ENCODE measurements around the gene ZNF423. TPM values are rescaled to one million over a fixed set of nuclear protein-coding genes. Genes with fewer than 3 reads are reported as not detected.

ZNF423 gene
- polyA plus RNA-seq, 1 of the 3 experiments (the other 2 are of a cell fraction), result 1.2 TPM

DNA sequence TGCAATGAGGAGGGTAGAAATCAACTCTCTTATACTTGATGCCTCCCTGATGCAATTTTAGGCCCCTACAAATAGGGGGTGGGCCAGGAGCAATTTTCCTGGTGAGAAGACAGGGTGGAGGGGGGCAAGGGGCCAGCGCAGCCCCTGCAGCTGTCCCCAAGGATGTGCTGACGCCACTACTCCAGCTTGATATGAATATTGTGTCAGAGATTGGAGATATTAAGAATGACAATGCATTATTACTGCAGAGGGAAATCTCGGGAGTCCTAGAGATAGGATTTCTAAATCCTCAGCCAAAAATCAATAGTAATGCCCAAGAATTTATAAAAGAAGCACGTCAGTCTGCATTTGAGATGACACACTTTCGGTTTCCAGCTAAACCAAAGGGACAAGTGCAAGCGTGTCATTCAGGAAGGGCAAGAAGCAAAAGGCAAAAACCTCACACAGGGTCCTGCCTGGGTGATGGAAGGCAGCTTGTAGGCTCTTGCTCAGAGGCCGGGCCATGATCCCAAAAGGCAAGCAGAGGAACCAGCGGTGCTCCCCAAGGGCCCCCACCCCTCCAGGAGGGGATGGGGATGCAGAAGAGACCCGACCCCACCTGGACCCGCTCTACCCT lies 303.5 kb downstream of the ZNF423 start:
- H3K27ac ChIP-seq (ENCODE audit: low read depth in 2 of 2, low read length in 1 of 2), result no peak overlapping the region
- H3K36me3 ChIP-seq (replicated peaks in 1 of 2; ENCODE audit: control insufficient read depth in 1 of 2, insufficient read depth in 2 of 2, low read length in 1 of 2), result no peaks in the 10 kb centered on the region
- DNase-seq, result no peak
- H3K27me3 ChIP-seq (ENCODE audit: insufficient read depth), result peaks cover 6% of the 10 kb centered on the region; the same call in 1 of the 2 replicates
- H3K4me3 ChIP-seq (ENCODE audit: low read depth in 2 of 2, low read length in 1 of 2), result no peak overlapping the region
- peaks cover 0 to 36% of the 10 kb centered on the region in 2 experiments; a peak in 3 of 4 replicates for H3K4me1 ChIP-seq (ENCODE audit: control insufficient read depth in 1 of 2, insufficient read depth in 2 of 2, low read depth in 1 of 2, low read length in 1 of 2)
- 49% methylated on average over 10 of the region's 10 CpGs for WGBS (ENCODE audit: low lambda C conversion rate)
- no peak overlapping the region for H2AFZ ChIP-seq (ENCODE audit: low read depth)
- POLR2A ChIA-PET, result no interaction called here
- H3K9me3 ChIP-seq, result no peaks in the 10 kb centered on the region
- H3K79me2 ChIP-seq (ENCODE audit: insufficient read depth), result no peaks in the 10 kb centered on the region
- TF ChIP-seq NFIC (IDR thresholded peaks at IDR 0.05; ENCODE audit: borderline replicate concordance) (no peak), MXI1 (IDR thresholded peaks at IDR 0.05; ENCODE audit: low read depth, low read length) (no peak), TCF12 (IDR thresholded peaks at IDR 0.05) (no peak), FOSL2 (IDR thresholded peaks at IDR 0.05; ENCODE audit: borderline replicate concordance, low read depth) (no peak), MEF2A (IDR thresholded peaks at IDR 0.05; ENCODE audit: borderline replicate concordance, low read depth) (no peak), RAD21 (IDR thresholded peaks at IDR 0.05; ENCODE audit: low read length) (no peak), SIN3A (IDR thresholded peaks at IDR 0.05; ENCODE audit: borderline replicate concordance, low read depth, low read length) (no peak), EP300 (IDR thresholded peaks at IDR 0.05; ENCODE audit: borderline replicate concordance in 1 of 2, low read depth in 1 of 2, low read length in 1 of 2) (no peak), JUND (IDR thresholded peaks at IDR 0.05) (no peak), FOXJ3 (CRISPR knock-in tag; IDR thresholded peaks at IDR 0.05) (no peak), RFX5 (IDR thresholded peaks at IDR 0.05; ENCODE audit: low read length) (no peak)
- TF ChIP-seq, protein P1, sequence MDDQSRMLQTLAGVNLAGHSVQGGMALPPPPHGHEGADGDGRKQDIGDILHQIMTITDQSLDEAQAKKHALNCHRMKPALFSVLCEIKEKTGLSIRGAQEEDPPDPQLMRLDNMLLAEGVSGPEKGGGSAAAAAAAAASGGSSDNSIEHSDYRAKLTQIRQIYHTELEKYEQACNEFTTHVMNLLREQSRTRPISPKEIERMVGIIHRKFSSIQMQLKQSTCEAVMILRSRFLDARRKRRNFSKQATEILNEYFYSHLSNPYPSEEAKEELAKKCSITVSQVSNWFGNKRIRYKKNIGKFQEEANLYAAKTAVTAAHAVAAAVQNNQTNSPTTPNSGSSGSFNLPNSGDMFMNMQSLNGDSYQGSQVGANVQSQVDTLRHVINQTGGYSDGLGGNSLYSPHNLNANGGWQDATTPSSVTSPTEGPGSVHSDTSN (IDR thresholded peaks at IDR 0.05), result no peak
- TF ChIP-seq, protein P2, sequence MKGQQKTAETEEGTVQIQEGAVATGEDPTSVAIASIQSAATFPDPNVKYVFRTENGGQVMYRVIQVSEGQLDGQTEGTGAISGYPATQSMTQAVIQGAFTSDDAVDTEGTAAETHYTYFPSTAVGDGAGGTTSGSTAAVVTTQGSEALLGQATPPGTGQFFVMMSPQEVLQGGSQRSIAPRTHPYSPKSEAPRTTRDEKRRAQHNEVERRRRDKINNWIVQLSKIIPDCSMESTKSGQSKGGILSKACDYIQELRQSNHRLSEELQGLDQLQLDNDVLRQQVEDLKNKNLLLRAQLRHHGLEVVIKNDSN (IDR thresholded peaks at IDR 0.05; ENCODE audit: borderline replicate concordance, low read depth), result no peak
- TF ChIP-seq, protein P3, sequence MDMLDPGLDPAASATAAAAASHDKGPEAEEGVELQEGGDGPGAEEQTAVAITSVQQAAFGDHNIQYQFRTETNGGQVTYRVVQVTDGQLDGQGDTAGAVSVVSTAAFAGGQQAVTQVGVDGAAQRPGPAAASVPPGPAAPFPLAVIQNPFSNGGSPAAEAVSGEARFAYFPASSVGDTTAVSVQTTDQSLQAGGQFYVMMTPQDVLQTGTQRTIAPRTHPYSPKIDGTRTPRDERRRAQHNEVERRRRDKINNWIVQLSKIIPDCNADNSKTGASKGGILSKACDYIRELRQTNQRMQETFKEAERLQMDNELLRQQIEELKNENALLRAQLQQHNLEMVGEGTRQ (IDR thresholded peaks at IDR 0.05; ENCODE audit: borderline replicate concordance, low read depth, low read length), result no peak
- CTCF ChIA-PET, result interaction anchor here (1.1 to 1.7 kb wide), 4 partner anchors 13 to 369 kb away, joined by 3 to 5 read pairs (median 4); no protein-coding TSS in a partner anchor
- no peaks in the 10 kb centered on the region for H3F3A ChIP-seq (replicated peaks; ENCODE audit: insufficient read depth)
- H3K9me2 ChIP-seq, result no peaks in the 10 kb centered on the region
- H3K9ac ChIP-seq, result no peak overlapping the region
- H3K4me2 ChIP-seq, result no peak overlapping the region
- no peaks in the 10 kb centered on the region for H4K20me1 ChIP-seq (ENCODE audit: insufficient read depth)

DNA sequence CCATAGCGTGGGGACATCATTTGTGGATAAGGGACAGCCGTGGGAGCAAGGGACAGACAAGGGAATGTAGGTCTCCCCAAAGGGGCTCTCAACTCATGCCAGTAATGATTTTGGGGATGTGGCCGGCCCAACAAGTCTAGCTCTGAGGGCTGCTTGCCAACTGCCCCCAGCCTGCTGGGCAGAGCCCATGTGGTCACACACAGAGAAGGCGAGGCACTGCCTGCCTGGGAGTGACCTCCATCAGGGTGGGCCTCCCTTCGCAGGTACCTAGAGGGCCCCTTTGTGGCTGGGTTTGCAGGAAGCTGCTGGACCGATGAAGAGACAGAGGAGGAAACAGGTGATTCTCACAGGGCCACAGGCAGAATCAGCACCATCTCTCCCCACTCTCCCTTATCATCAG lies 305.2 kb downstream of the ZNF423 start:
- Histone ChIP-seq H3K4me3 (ENCODE audit: low read depth in 2 of 2, low read length in 1 of 2) (no peak overlapping the region), H3K27ac (ENCODE audit: low read depth in 2 of 2, low read length in 1 of 2) (no peak overlapping the region; a peak in 1 of 4 replicates), H3K4me2 (no peak overlapping the region), H2AFZ (ENCODE audit: low read depth) (no peak overlapping the region), H3K9me3 (no peaks in the 10 kb centered on the region), H3K4me1 (ENCODE audit: control insufficient read depth in 1 of 2, insufficient read depth in 2 of 2, low read depth in 1 of 2, low read length in 1 of 2) (peaks cover 0 to 41% of the 10 kb centered on the region in 2 experiments; a peak in 2 of 4 replicates), H3K27me3 (ENCODE audit: insufficient read depth) (peaks cover 6% of the 10 kb centered on the region; the same call in 1 of the 2 replicates), H3K36me3 (replicated peaks in 1 of 2; ENCODE audit: control insufficient read depth in 1 of 2, insufficient read depth in 2 of 2, low read length in 1 of 2) (no peaks in the 10 kb centered on the region), H3K9me2 (no peaks in the 10 kb centered on the region), H3K79me2 (ENCODE audit: insufficient read depth) (no peaks in the 10 kb centered on the region), H4K20me1 (ENCODE audit: insufficient read depth) (no peaks in the 10 kb centered on the region), H3F3A (replicated peaks; ENCODE audit: insufficient read depth) (no peaks in the 10 kb centered on the region), H3K9ac (no peak overlapping the region)
- POLR2A ChIA-PET, result interaction anchor here (0.6 kb wide), 1 partner anchor 62 kb away, joined by 5 read pairs; no protein-coding TSS in a partner anchor
- CTCF ChIA-PET, result interaction anchor here (1.3 to 1.7 kb wide), 2 partner anchors 12 to 142 kb away, joined by 4 to 5 read pairs; no protein-coding TSS in a partner anchor
- TF ChIP-seq, protein P4, sequence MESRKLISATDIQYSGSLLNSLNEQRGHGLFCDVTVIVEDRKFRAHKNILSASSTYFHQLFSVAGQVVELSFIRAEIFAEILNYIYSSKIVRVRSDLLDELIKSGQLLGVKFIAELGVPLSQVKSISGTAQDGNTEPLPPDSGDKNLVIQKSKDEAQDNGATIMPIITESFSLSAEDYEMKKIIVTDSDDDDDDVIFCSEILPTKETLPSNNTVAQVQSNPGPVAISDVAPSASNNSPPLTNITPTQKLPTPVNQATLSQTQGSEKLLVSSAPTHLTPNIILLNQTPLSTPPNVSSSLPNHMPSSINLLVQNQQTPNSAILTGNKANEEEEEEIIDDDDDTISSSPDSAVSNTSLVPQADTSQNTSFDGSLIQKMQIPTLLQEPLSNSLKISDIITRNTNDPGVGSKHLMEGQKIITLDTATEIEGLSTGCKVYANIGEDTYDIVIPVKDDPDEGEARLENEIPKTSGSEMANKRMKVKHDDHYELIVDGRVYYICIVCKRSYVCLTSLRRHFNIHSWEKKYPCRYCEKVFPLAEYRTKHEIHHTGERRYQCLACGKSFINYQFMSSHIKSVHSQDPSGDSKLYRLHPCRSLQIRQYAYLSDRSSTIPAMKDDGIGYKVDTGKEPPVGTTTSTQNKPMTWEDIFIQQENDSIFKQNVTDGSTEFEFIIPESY (IDR thresholded peaks at IDR 0.05; ENCODE audit: borderline replicate concordance, low read depth), result no peak
- no peak for TF ChIP-seq FOXM1 (IDR thresholded peaks at IDR 0.05; ENCODE audit: low read depth)
- no peak for TF ChIP-seq EZH2phosphoT487 (IDR thresholded peaks at IDR 0.05; ENCODE audit: borderline replicate concordance, low read depth)
- TF ChIP-seq POLR2AphosphoS5 (IDR thresholded peaks at IDR 0.05; ENCODE audit: low read depth, low read length), result no peak
- TF ChIP-seq YY1 (IDR thresholded peaks at IDR 0.05; ENCODE audit: low read depth), result no peak
- no peak for TF ChIP-seq FOSL2 (IDR thresholded peaks at IDR 0.05; ENCODE audit: borderline replicate concordance, low read depth)
- no peak for TF ChIP-seq ELF1 (IDR thresholded peaks at IDR 0.05)
- 78% methylated on average over 4 of the region's 6 CpGs for WGBS (ENCODE audit: low lambda C conversion rate)
- DNase-seq, result no peak
